ENCODE results near the gene NOD1. TPM values are rescaled to one million over a fixed set of nuclear protein-coding genes. Genes with fewer than 3 reads are reported as not detected.

Gene NOD1
- total RNA-seq: 38.3 and 38.5 TPM in 2 replicates

GRCh38 chr7:30478349-30479201 lies at the start of gene NOD1:
Gene NOD1 (minus strand): TSS chr7:30478784. CDS start chr7:30456921, 21,863 bp downstream.

GRCh38 chr7:30504301-30505173 lies 26.0 kb upstream of the NOD1 start, which contains the start of gene GGCT:
Gene GGCT (minus strand): TSS chr7:30504829. CDS start chr7:30504709, 120 bp downstream.

Other genes starting within 250 kb of the NOD1 start
- gene ZNRF2, start 194.2 kb downstream of the NOD1 start, total RNA-seq: 6.9 and 7.5 TPM in 2 replicates
- gene GGCT, start 26.0 kb upstream of the NOD1 start, total RNA-seq: 19.3 and 22.1 TPM in 2 replicates
- 191 and 216 TPM in 2 replicates for gene GARS1, start 116.1 kb upstream of the NOD1 start, total RNA-seq
- not detected in 2 replicates for gene CRHR2, start 203.7 kb upstream of the NOD1 start, total RNA-seq